H1 (cell line): Measurements from ENCODE around the gene SPN. TPM values are rescaled to one million over a fixed set of nuclear protein-coding genes. Genes with fewer than 3 reads are reported as not detected.

Experiments
- CTCF ChIA-PET: fragments of 300-600 bp; sonication (Branson Sonifier 250); formaldehyde crosslinking; loops from one replicate; lab custom pipeline; 2021; ENCODE audit not compliant: partially characterized antibody; lab: Charles Lee
- POLR2A ChIA-PET: fragments of 300-600 bp; sonication (Branson Sonifier 250); formaldehyde crosslinking; loops from one replicate; lab custom pipeline; 2021; ENCODE audit warnings: inconsistent platforms; ENCODE audit not compliant: partially characterized antibody; lab: Charles Lee
- DNase-seq, 2 experiments: peaks; one replicate each; pipeline versions ENCODE4 v3.0.0 to v3.0.0-alpha.2; 2010 to 2022; ENCODE audit warnings: low spot score in 2 of 2, low read depth in 1 of 2, mixed read lengths in 1 of 2
- FAIRE-seq: peaks from 2 replicates; lab custom pipeline; 2011; peaks lifted over from hg19 to GRCh38; lab: Jason Lieb, UNC
- H2AFZ ChIP-seq: 2 replicates; pipeline ENCODE4 v1.8.1; 2012; ENCODE audit warnings: low read length, inconsistent platforms
- H2AK5ac ChIP-seq: 2 replicates; pipeline ENCODE4 v1.6.1; 2013; ENCODE audit warnings: low read depth, low read length
- H2BK120ac ChIP-seq: replicated peaks from 2 replicates; pipeline ENCODE3; 2013; ENCODE audit warnings: low read depth, low read length, inconsistent platforms
- H2BK12ac ChIP-seq: 2 replicates; pipeline ENCODE4 v1.6.1; 2013; ENCODE audit warnings: low read depth, low read length
- H2BK15ac ChIP-seq: 2 replicates; pipeline ENCODE4 v1.6.1; 2013; ENCODE audit warnings: low read length
- H2BK20ac ChIP-seq: 2 replicates; pipeline ENCODE4 v1.6.1; 2013; ENCODE audit warnings: low read length
- H2BK5ac ChIP-seq: 2 replicates; pipeline ENCODE4 v1.6.1; 2013; ENCODE audit warnings: low read depth, low read length
- H3K14ac ChIP-seq: 2 replicates; pipeline ENCODE4 v1.6.1; 2013; ENCODE audit warnings: inconsistent platforms; ENCODE audit not compliant: insufficient read length
- H3K18ac ChIP-seq: 2 replicates; pipeline ENCODE4 v1.6.1; 2013; ENCODE audit warnings: low read length; ENCODE audit errors: extremely low read depth
- H3K23ac ChIP-seq: 2 replicates; pipeline ENCODE4 v1.6.1; 2013; ENCODE audit warnings: inconsistent platforms; ENCODE audit not compliant: insufficient read length
- H3K23me2 ChIP-seq: 2 replicates; pipeline ENCODE4 v1.6.1; 2013; ENCODE audit warnings: low read depth, low read length
- H3K27ac ChIP-seq: 2 replicates; pipeline ENCODE4 v1.6.1; 2011; ENCODE audit warnings: low read depth, low read length, inconsistent platforms
- H3K27me3 ChIP-seq, 4 experiments: replicated peaks in 1 of 4; 1 replicate in 1 of 4; 2 replicates in 3 of 4; pipeline versions ENCODE4 v1.6.1 to v1.8.1; 2011 to 2013; ENCODE audit warnings: low read length in 3 of 4, mild to moderate bottlenecking in 3 of 4, inconsistent platforms in 2 of 4, mixed read lengths in 2 of 4, moderate library complexity in 1 of 4; ENCODE audit not compliant: control insufficient read depth in 3 of 4, insufficient read depth in 3 of 4; ENCODE audit errors: extremely low read depth in 1 of 4
- H3K36me3 ChIP-seq, 4 experiments: 2 replicates each; pipeline versions ENCODE4 v1.6.1 to v1.8.1; 2011 to 2013; ENCODE audit warnings: mild to moderate bottlenecking in 4 of 4, low read length in 3 of 4, moderate library complexity in 2 of 4, control low read depth in 1 of 4, inconsistent platforms in 1 of 4; ENCODE audit not compliant: insufficient read depth in 4 of 4, control insufficient read depth in 2 of 4
- H3K4ac ChIP-seq: replicated peaks from 2 replicates; pipeline ENCODE3; 2013; ENCODE audit warnings: low read length, low read depth, mixed read lengths, inconsistent platforms; ENCODE audit not compliant: insufficient read length
- H3K4me1 ChIP-seq, 4 experiments: replicated peaks in 1 of 4; 1 replicate in 1 of 4; 2 replicates in 3 of 4; pipeline versions ENCODE4 v1.6.1 to v1.8.1; 2011 to 2013; ENCODE audit warnings: low read length in 3 of 4, inconsistent platforms in 2 of 4, mixed read lengths in 1 of 4; ENCODE audit not compliant: insufficient read depth in 4 of 4, control insufficient read depth in 3 of 4
- H3K4me2 ChIP-seq, 2 experiments: 2 replicates each; pipeline versions ENCODE4 v1.6.1 to v1.8.1; 2011 to 2013; ENCODE audit warnings: low read depth in 2 of 2, low read length in 2 of 2, control low read depth in 1 of 2, inconsistent platforms in 1 of 2, mild to moderate bottlenecking in 1 of 2; ENCODE audit not compliant: insufficient read depth in 1 of 2
- H3K4me3 ChIP-seq, 4 experiments: fragments of 200-600, 300-600 bp in 1 of 4; sonication (generic), shearing (Covaris generic), sonication (Bioruptor Twin) in 1 of 4; 2 replicates each; pipeline versions ENCODE4 v1.5.1 to v1.8.1; 2011 to 2016; ENCODE audit warnings: low read length in 4 of 4, low read depth in 3 of 4, control low read depth in 2 of 4, inconsistent platforms in 2 of 4, mild to moderate bottlenecking in 2 of 4, mixed read lengths in 1 of 4, moderate library complexity in 1 of 4; ENCODE audit not compliant: insufficient read depth in 2 of 4; ENCODE audit errors: extremely low read depth in 1 of 4
- H3K56ac ChIP-seq: replicated peaks from 2 replicates; pipeline ENCODE3; 2013; ENCODE audit warnings: low read depth, mild to moderate bottlenecking, mixed read lengths, low read length, inconsistent platforms; ENCODE audit not compliant: insufficient read length
- H3K79me1 ChIP-seq: 2 replicates; pipeline ENCODE4 v1.6.1; 2013; ENCODE audit warnings: low read depth, low read length, control low read depth
- H3K79me2 ChIP-seq, 2 experiments: 2 replicates each; pipeline versions ENCODE4 v1.6.1 to v1.8.1; 2012 to 2013; ENCODE audit warnings: low read length in 2 of 2, mild to moderate bottlenecking in 2 of 2, inconsistent platforms in 1 of 2; ENCODE audit not compliant: insufficient read depth in 2 of 2, control insufficient read depth in 1 of 2
- H3K9ac ChIP-seq, 4 experiments: replicated peaks in 1 of 4; 1 replicate in 1 of 4; 2 replicates in 3 of 4; pipeline versions ENCODE4 v1.6.1 to v1.8.1; 2011 to 2013; ENCODE audit warnings: low read depth in 3 of 4, low read length in 3 of 4, control low read depth in 2 of 4, mild to moderate bottlenecking in 2 of 4, moderate library complexity in 2 of 4, inconsistent platforms in 1 of 4; ENCODE audit errors: extremely low read depth in 1 of 4
- H3K9me3 ChIP-seq, 2 experiments: 2 replicates each; pipeline versions ENCODE4 v1.6.1 to v1.8.1; 2012 to 2013; ENCODE audit warnings: mild to moderate bottlenecking in 2 of 2, moderate library complexity in 2 of 2, control low read depth in 1 of 2, inconsistent platforms in 1 of 2, low read depth in 1 of 2, low read length in 1 of 2, mixed read lengths in 1 of 2; ENCODE audit not compliant: insufficient read depth in 2 of 2
- H4K20me1 ChIP-seq, 2 experiments: replicated peaks in 1 of 2; 2 replicates each; pipeline versions ENCODE3 to v1.8.1; 2011 to 2013; ENCODE audit warnings: inconsistent platforms in 2 of 2, low read length in 2 of 2, mild to moderate bottlenecking in 1 of 2; ENCODE audit not compliant: insufficient read depth in 2 of 2, control insufficient read depth in 1 of 2
- H4K5ac ChIP-seq: 2 replicates; pipeline ENCODE4 v1.6.1; 2013; ENCODE audit warnings: low read length, low read depth, mixed read lengths, inconsistent platforms; ENCODE audit not compliant: insufficient read length
- H4K8ac ChIP-seq: 2 replicates; pipeline ENCODE4 v1.8.0; 2013; ENCODE audit warnings: mild to moderate bottlenecking, moderate library complexity, low read length, inconsistent platforms; ENCODE audit not compliant: insufficient read depth; ENCODE audit errors: extremely low read depth
- H4K91ac ChIP-seq: replicated peaks from 2 replicates; pipeline ENCODE3; 2013; ENCODE audit warnings: low read length, mixed read lengths, inconsistent platforms; ENCODE audit not compliant: insufficient read length
- GABPA ChIP-seq: IDR thresholded peaks from 2 replicates; pipeline ENCODE4 v1.6.1; 2011; ENCODE audit warnings: mild to moderate bottlenecking, low read length, moderate library complexity, borderline replicate concordance; ENCODE audit not compliant: insufficient read depth
- JUN ChIP-seq: IDR thresholded peaks from 2 replicates; pipeline ENCODE4 v1.6.1; 2011; ENCODE audit warnings: low read depth, mild to moderate bottlenecking, improper control_type of control experiment, low read length
- MAX ChIP-seq: IDR thresholded peaks from 2 replicates; pipeline ENCODE4 v1.6.1; 2012; ENCODE audit warnings: inconsistent platforms
- POLR2A ChIP-seq, 2 experiments: IDR thresholded peaks; 1 replicate in 1 of 2; 2 replicates in 1 of 2; pipeline ENCODE4 v1.6.1; 2011; ENCODE audit warnings: low read depth in 2 of 2, low read length in 2 of 2, mild to moderate bottlenecking in 2 of 2; ENCODE audit errors: control extremely low read depth in 1 of 2
- POLR2AphosphoS5 ChIP-seq: IDR thresholded peaks from 2 replicates; pipeline ENCODE4 v1.6.1; 2011; ENCODE audit warnings: low read depth, low read length
- POU5F1 ChIP-seq: IDR thresholded peaks from 2 replicates; pipeline ENCODE4 v1.6.1; 2011; ENCODE audit warnings: low read depth, mild to moderate bottlenecking, low read length, moderate library complexity
- SP1 ChIP-seq: IDR thresholded peaks from 2 replicates; pipeline ENCODE4 v1.6.1; 2011; ENCODE audit warnings: low read depth, low read length
- WGBS, 2 experiments: shearing (Covaris generic) in 1 of 2; methylation state at CpG; one replicate each; pipeline versions ENCODE4 v1.1.6 to v1.1.7; 2013 to 2015; ENCODE audit warnings: low lambda C conversion rate in 2 of 2, mixed read lengths in 2 of 2, inconsistent platforms in 1 of 2, low coverage in 1 of 2, missing lambda C conversion rate in 1 of 2; ENCODE audit not compliant: insufficient replicate concordance in 2 of 2, insufficient coverage in 1 of 2, insufficient read length in 1 of 2; ENCODE audit errors: extremely low coverage in 1 of 2, missing lambda C conversion rate in 1 of 2; 5-methylcytosine and 5-hydroxymethylcytosine counted together
- polyA plus RNA-seq, 7 experiments: library from polyadenylated mRNA; depleted of rRNA in 3 of 7; stranded (reverse) in 5 of 7; unstranded in 2 of 7; fragments of >200 nt in 5 of 7; fragments of 200-250 nt in 2 of 7; gene quantifications; 1 replicate in 5 of 7; 2 replicates in 1 of 7; 4 replicates in 1 of 7; pipeline versions ENCODE4 v1.2.1 to v1.2.3, GENCODE V29; 2011 to 2013; ENCODE audit warnings: missing spikeins in 2 of 7, mixed read lengths in 2 of 7
- total RNA-seq: library from RNA; stranded (reverse); fragmentation: NEBNext Ultra II Directional; extraction: Animal tissue kit (Norgen Biotek cat#: 25700); gene quantifications from 2 replicates; pipeline ENCODE4 v1.2.1, GENCODE V29; 2021

SPN gene
- total and polyA plus RNA-seq, 2 of the 8 experiments (the other 6 are each of a cell fraction or from before 2014, with no cell fraction given) = 1.5 to 1.8 TPM

DNA sequence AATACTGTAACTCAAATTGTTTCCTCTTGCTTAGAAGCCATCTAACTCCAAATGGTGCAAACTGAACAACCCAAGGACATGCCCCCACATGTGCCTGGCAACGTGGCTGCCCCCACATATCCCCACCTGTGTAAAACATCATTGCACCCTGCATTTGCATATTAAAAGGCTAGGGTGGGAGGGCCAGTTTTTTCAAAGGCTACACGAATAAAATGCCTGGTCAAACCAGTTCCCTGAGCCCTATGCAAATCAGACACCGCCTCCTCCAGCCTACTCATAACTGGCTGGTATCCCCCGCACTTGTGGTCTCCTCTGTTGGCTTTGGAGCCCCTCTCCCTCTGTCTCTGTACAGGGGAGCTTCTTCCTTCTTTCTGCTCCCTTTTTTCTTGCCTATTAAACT, 56.0 kb downstream of the SPN start:
- H4K91ac ChIP-seq = no peak overlapping the region
- 33% methylated on average over 4 of the region's 4 CpGs; no CpG with 5 or more reads in 1 of the 2 experiments for WGBS, 2 experiments
- no peak overlapping the region for H2BK20ac ChIP-seq
- H2AFZ ChIP-seq = no peak overlapping the region
- peaks cover 2% of the 10 kb centered on the region; the same call in 1 of the 2 replicates for H3K79me1 ChIP-seq
- no peak overlapping the region; the same call in 1 of the 2 replicates for H3K27ac ChIP-seq
- no peak overlapping the region; the same call in 1 of the 2 replicates for H3K18ac ChIP-seq
- H2AK5ac ChIP-seq = no peak overlapping the region
- no peak overlapping the region for H2BK120ac ChIP-seq
- H2BK12ac ChIP-seq = no peak overlapping the region
- H3K79me2 ChIP-seq = peaks cover 0 to 87% of the 10 kb centered on the region in 2 experiments; a peak in 3 of 4 replicates
- POLR2A ChIA-PET = interaction anchor here (0.6 to 26.3 kb wide), 8 partner anchors 13 to 73 kb away, joined by 3 to 490 read pairs (median 4); partner anchors contain the start of genes KIF22 and QPRT
- H4K8ac ChIP-seq = no peak overlapping the region
- DNase-seq (no peak), FAIRE-seq (no peak)
- H3K9me3 ChIP-seq = no peaks in the 10 kb centered on the region
- H3K56ac ChIP-seq = no peak overlapping the region
- TF ChIP-seq POLR2AphosphoS5 (peak; percentile 36; the same call in 1 of the 2 replicates), SP1 (peak; percentile 48; the same call in 1 of the 2 replicates), MAX (peak; percentile 40; the same call in 1 of the 2 replicates), GABPA (no peak), POU5F1 (0 out of 2 replicates have a peak, but pooled peaks have one; percentile 1), JUN (no peak), POLR2A (IDR thresholded peaks at IDR 0.05; ENCODE audit: control extremely low read depth in 1 of 2, low read depth in 2 of 2, low read length in 2 of 2) (peak; percentile 35 to 47; a peak in 2 of 3 replicates)
- H3K23me2 ChIP-seq = no peaks in the 10 kb centered on the region
- H2BK5ac ChIP-seq = no peak overlapping the region
- no peak overlapping the region for H3K4ac ChIP-seq
- H3K4me2 ChIP-seq = peak overlapping the region; percentile 31 to 50; a peak in 2 of 4 replicates
- peaks cover 0 to 47% (median 16%) of the 10 kb centered on the region in 4 experiments; a peak in 4 of 8 replicates for H3K36me3 ChIP-seq
- H4K5ac ChIP-seq = no peak overlapping the region
- H3K4me1 ChIP-seq = peaks cover 0 to 10% (median 4%) of the 10 kb centered on the region in 4 experiments; a peak in 5 of 7 replicates
- H2BK15ac ChIP-seq = no peak overlapping the region
- H3K9ac ChIP-seq = no peak overlapping the region
- peak overlapping the region in 1 of 4 experiments; percentile 16; a peak in 1 of 8 replicates for H3K4me3 ChIP-seq
- H4K20me1 ChIP-seq = peaks cover 2% of the 10 kb centered on the region in 2 experiments
- CTCF ChIA-PET = interaction anchor here (0.6 to 12.2 kb wide), 3 partner anchors 12 to 98 kb away, joined by 3 to 138 read pairs (median 19); no protein-coding TSS in a partner anchor
- no peak overlapping the region for H3K23ac ChIP-seq
- no peak overlapping the region for H3K14ac ChIP-seq
- H3K27me3 ChIP-seq = no peaks in the 10 kb centered on the region
